ENCODE results near the gene DMD.
"Not testable (repeated sequence)": the region's sequence is repeated elsewhere in the genome, so short reads cannot be mapped to it uniquely, and the experiment has no call there.

Gene DMD

DNA sequence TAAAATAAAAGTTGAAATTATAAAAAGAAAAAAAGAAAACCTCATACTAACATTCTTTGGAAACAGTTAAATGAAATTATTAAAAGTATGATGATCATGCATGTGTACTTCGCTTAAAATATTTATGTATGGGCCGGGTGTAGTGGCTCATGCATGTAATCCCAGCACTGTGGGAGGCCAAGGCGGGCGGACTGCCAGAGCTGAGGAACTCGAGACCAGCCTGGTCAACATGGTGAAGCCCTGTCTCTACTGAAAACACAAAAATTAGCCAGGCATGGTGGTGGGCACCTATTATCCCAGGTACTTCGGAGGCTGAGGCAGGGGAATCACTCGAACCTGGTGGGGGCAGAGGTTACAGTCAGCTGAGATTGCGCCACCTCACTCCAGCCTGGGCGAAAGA, 1187.3 kb downstream of the DMD start:
- H2AFZ ChIP-seq (ENCODE audit: low read depth, low read length) = no peak overlapping the region
- H3K4me3 ChIP-seq (ENCODE audit: low read length) = no peak overlapping the region
- no peaks in the 10 kb centered on the region for H3K9me3 ChIP-seq (ENCODE audit: low read length)
- H3K4me1 ChIP-seq (ENCODE audit: insufficient read depth, low read length) = no peaks in the 10 kb centered on the region
- no peaks in the 10 kb centered on the region for H3K36me3 ChIP-seq (ENCODE audit: insufficient read depth, low read length)
- H3K27me3 ChIP-seq (ENCODE audit: insufficient read depth, low read length) = no peaks in the 10 kb centered on the region

DNA sequence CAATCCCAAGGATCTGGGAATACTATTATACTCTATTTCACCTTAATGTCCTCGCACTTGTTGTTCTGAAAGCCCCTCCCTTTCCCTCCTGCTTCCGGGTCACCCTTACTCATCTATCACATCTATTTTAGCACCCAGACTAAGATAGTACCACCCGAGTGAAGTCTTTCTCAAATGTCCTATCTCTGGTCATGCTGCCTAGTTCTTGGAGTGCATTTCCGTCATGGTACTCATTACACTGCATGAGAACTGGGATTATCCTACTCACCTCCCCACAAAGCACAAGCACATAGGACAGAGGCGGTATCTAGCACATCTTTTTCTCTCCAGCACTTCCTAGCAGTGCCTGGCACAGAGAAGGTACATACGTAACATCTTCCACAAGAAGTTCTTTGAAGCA, 1195.2 kb downstream of the DMD start:
- H3K9me3 ChIP-seq (ENCODE audit: low read length) = no peaks in the 10 kb centered on the region
- no peaks in the 10 kb centered on the region for H3K27me3 ChIP-seq (ENCODE audit: insufficient read depth, low read length)
- H3K4me3 ChIP-seq (ENCODE audit: low read length) = no peak overlapping the region
- H3K36me3 ChIP-seq (ENCODE audit: insufficient read depth, low read length) = no peaks in the 10 kb centered on the region
- no peaks in the 10 kb centered on the region for H3K4me1 ChIP-seq (ENCODE audit: insufficient read depth, low read length)
- H2AFZ ChIP-seq (ENCODE audit: low read depth, low read length) = no peak overlapping the region

DNA sequence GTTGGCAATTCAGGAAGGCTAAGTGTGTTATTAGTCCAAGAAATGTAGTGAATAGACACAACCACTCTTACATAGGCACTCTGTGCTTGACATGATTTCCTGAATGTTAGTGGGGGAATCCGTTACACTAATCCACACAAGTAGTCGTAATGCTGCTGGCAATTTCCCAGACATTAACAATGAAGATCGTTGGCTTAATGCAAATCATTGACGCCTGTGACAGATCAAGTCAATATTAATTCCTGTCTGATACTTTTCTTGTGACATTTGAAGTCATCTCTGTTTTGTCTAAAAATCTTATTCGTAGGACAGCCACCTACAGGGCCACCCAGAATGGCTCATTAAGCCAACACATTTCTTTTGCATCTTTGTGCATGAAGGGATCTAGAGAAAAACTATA, 1200.4 kb downstream of the DMD start:
- no peaks in the 10 kb centered on the region for H3K4me1 ChIP-seq (ENCODE audit: insufficient read depth, low read length)
- no peak overlapping the region for H2AFZ ChIP-seq (ENCODE audit: low read depth, low read length)
- no peaks in the 10 kb centered on the region for H3K9me3 ChIP-seq (ENCODE audit: low read length)
- no peaks in the 10 kb centered on the region for H3K27me3 ChIP-seq (ENCODE audit: insufficient read depth, low read length)
- no peaks in the 10 kb centered on the region for H3K36me3 ChIP-seq (ENCODE audit: insufficient read depth, low read length)
- H3K4me3 ChIP-seq (ENCODE audit: low read length) = no peak overlapping the region

DNA sequence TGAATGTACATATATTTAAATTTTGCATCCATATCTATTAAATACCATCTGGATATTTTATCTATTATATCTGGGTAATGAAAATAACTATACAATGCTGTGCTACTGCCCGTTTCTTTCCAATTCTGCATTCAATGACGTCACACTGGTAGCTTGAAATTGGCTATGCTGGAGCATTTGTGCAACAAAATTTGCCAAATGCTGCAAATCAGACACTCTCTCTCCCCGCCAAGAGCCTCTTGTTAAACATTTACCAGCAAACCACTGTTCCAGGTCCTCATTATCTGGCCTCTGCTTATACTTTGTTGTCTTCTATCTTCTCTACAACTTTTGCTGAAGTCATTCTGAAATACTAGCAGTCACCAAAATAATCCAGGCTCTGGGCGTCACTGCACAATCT, 1201.1 kb downstream of the DMD start:
- no peak overlapping the region for H2AFZ ChIP-seq (ENCODE audit: low read depth, low read length)
- H3K4me3 ChIP-seq (ENCODE audit: low read length) = no peak overlapping the region
- H3K27me3 ChIP-seq (ENCODE audit: insufficient read depth, low read length) = no peaks in the 10 kb centered on the region
- H3K4me1 ChIP-seq (ENCODE audit: insufficient read depth, low read length) = no peaks in the 10 kb centered on the region
- no peaks in the 10 kb centered on the region for H3K9me3 ChIP-seq (ENCODE audit: low read length)
- H3K36me3 ChIP-seq (ENCODE audit: insufficient read depth, low read length) = no peaks in the 10 kb centered on the region

DNA sequence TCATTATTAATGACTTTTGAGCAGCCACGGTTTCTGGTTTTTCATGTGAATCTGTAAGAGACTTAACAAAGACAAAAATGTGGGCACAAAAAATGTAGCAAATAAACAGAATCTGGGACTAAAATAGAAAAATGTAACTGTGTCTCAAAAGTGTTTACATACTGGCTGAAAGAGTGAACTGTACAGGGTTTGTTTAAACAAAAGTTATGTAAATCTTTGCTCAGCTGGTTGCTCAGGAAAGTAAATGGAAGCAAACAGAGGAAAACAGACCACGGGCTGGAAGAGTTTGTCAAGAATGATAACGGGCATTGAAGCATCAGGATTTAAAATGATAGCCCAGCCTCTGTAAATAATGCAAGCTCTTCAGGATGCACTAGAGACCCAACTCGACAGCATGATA, 1217.7 kb downstream of the DMD start:
- Histone ChIP-seq H3K27me3 (ENCODE audit: insufficient read depth, low read length) (no peaks in the 10 kb centered on the region), H3K4me3 (ENCODE audit: low read length) (no peak overlapping the region), H3K4me1 (ENCODE audit: insufficient read depth, low read length) (no peaks in the 10 kb centered on the region), H2AFZ (ENCODE audit: low read depth, low read length) (no peak overlapping the region), H3K9me3 (ENCODE audit: low read length) (no peaks in the 10 kb centered on the region), H3K36me3 (ENCODE audit: insufficient read depth, low read length) (no peaks in the 10 kb centered on the region)

DNA sequence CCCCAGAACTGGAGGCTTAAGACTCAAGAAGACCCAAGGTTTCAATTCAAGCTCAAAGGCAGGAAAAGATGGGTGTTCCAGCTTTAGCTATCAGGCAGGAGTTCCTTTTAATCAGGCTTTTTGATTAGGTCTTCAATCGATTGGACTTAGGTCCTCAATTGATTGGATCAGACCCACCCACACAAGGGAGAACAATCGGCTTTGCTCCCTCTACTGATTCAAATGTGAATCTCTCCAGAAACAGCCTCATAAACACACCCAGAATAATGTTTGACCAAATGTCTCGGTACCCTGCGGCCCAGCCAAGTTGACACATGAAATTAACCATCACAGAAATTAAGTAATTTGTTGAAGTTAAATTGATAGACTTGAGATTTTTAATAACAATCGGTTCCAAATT, 1222.4 kb downstream of the DMD start:
- Histone ChIP-seq H3K9me3 (ENCODE audit: low read length) (no peaks in the 10 kb centered on the region), H3K27me3 (ENCODE audit: insufficient read depth, low read length) (no peaks in the 10 kb centered on the region), H3K36me3 (ENCODE audit: insufficient read depth, low read length) (no peaks in the 10 kb centered on the region), H3K4me1 (ENCODE audit: insufficient read depth, low read length) (no peaks in the 10 kb centered on the region), H3K4me3 (ENCODE audit: low read length) (no peak overlapping the region), H2AFZ (ENCODE audit: low read depth, low read length) (no peak overlapping the region)

DNA sequence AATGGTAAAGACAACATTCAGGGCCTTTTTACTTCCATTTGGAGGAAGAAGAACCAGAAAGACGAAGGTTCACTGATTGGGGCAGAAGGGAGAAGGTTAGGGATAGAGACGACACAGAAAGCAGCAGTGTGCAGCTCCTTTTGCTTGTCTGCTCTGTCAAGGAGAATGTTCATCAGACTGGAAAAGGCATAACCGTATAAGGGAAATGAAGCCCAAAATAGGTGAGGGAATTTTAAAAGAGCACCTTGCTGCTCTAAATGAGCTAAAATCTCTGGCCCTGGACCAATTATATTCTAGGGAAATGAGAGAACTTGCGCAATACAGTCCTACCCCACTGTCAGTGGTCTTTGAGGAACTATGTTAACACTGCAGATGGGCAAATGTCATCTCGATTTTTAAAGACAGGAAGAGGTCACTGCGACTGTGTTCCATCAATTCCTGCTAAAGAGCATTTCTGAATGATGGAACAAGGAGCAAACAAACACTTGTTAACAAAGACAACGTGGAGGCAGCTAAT, 1229.7 kb downstream of the DMD start:
- no peak overlapping the region for H3K4me3 ChIP-seq (ENCODE audit: low read length)
- no peaks in the 10 kb centered on the region for H3K27me3 ChIP-seq (ENCODE audit: insufficient read depth, low read length)
- H3K9me3 ChIP-seq (ENCODE audit: low read length) = no peaks in the 10 kb centered on the region
- no peak overlapping the region for H2AFZ ChIP-seq (ENCODE audit: low read depth, low read length)
- no peaks in the 10 kb centered on the region for H3K36me3 ChIP-seq (ENCODE audit: insufficient read depth, low read length)
- H3K4me1 ChIP-seq (ENCODE audit: insufficient read depth, low read length) = peaks cover 2% of the 10 kb centered on the region

DNA sequence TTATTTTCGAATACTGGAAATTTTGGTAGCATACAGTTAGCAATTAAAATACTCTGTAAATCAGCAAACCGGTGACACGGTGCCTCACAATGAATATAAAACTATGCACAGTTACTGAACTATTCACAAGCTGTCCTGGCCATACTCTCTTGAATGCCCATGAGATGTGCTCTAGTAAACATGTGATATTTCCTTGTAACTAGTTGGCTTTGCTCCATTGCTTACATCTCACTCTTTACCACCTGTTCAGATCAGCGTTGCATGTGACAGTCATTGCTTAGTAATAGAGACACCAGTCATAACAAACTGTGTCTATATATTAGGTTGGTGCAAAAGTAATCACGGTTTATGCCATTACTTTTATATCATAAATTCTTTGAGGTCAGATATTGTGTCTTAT, 1241.6 kb downstream of the DMD start:
- Histone ChIP-seq H3K9me3 (ENCODE audit: low read length) (no peaks in the 10 kb centered on the region), H2AFZ (ENCODE audit: low read depth, low read length) (no peak overlapping the region), H3K36me3 (ENCODE audit: insufficient read depth, low read length) (no peaks in the 10 kb centered on the region), H3K4me1 (ENCODE audit: insufficient read depth, low read length) (peaks cover 5% of the 10 kb centered on the region), H3K4me3 (ENCODE audit: low read length) (no peak overlapping the region), H3K27me3 (ENCODE audit: insufficient read depth, low read length) (no peaks in the 10 kb centered on the region)

DNA sequence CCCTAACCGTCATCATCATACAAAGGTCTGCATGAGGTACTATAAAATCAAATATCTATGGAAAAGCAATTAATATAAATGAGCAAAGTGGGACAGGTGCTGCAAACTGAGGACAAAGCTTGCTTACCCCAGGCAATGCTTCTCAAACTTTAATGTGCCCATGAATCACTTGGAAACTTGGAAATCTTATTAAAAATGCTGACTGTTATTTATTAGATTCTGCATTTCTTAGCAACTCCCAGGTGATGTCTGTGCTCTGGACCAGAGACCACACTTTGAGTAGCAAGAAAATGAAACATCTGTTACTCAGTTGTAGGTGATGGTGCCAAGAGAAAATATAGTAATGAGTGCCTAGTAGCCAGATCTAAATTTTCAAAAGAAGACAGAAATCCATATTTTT, 1249.1 kb downstream of the DMD start:
- H3K9me3 ChIP-seq (ENCODE audit: low read length) = no peaks in the 10 kb centered on the region

DNA sequence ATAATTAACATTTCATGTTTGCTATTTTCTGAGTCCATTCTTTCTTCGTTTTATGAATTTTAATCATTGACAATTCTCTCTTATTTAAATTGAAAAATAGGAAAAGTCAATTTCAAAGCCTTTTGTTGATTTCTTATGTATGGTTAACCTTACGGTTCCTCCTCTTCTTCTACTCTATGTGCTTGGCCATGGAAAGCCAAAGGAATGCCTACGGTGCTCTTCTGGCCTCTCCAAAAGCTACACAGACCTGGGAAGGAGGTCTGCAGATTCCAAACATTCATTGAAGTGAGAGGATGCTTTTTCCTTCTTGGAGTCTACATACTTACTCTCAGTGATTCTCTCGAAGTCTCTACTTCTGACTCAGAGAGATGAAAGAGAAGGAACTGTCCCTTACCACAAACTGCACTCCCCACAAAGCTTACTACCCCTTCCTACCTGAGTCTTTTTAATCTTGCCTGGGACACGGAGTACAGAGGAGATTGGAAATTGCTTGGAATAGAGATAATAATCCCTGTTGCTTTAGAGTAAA, 1276.4 kb downstream of the DMD start:
- H3K4me3 ChIP-seq (ENCODE audit: low read length) = no peak overlapping the region

More for the DNA sequence above, 1249.1 kb downstream of the DMD start:
- Histone ChIP-seq H3K36me3 (ENCODE audit: insufficient read depth, low read length) (no peaks in the 10 kb centered on the region), H3K4me1 (ENCODE audit: insufficient read depth, low read length) (no peaks in the 10 kb centered on the region), H3K4me3 (ENCODE audit: low read length) (no peak overlapping the region), H3K27me3 (ENCODE audit: insufficient read depth, low read length) (no peaks in the 10 kb centered on the region), H2AFZ (ENCODE audit: low read depth, low read length) (no peak overlapping the region)

DNA sequence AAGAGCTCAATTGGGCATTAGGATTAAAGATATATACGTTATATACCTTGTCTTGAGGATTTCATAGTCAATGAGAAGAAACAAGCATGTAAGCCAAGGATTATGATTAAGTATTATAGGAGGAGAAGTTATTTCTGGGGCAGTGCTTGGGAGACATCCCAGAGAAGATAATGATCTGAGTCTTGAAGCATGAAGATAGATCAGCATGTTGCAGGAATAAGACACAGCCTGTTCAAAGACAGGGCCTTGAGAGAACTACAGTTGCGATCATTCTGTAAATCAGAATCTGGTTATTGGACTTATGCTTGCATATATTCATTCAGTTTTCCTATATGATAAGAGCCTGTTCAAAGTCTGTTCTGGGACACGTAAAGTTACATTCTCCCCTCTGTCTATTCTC, 1277.3 kb downstream of the DMD start:
- no peaks in the 10 kb centered on the region for H3K9me3 ChIP-seq (ENCODE audit: low read length)
- H3K4me1 ChIP-seq (ENCODE audit: insufficient read depth, low read length) = no peaks in the 10 kb centered on the region
- H3K4me3 ChIP-seq (ENCODE audit: low read length) = no peak overlapping the region
- no peaks in the 10 kb centered on the region for H3K27me3 ChIP-seq (ENCODE audit: insufficient read depth, low read length)
- no peaks in the 10 kb centered on the region for H3K36me3 ChIP-seq (ENCODE audit: insufficient read depth, low read length)
- no peak overlapping the region for H2AFZ ChIP-seq (ENCODE audit: low read depth, low read length)

More for the DNA sequence above, 1276.4 kb downstream of the DMD start:
- no peaks in the 10 kb centered on the region for H3K36me3 ChIP-seq (ENCODE audit: insufficient read depth, low read length)
- no peaks in the 10 kb centered on the region for H3K4me1 ChIP-seq (ENCODE audit: insufficient read depth, low read length)
- H2AFZ ChIP-seq (ENCODE audit: low read depth, low read length) = no peak overlapping the region
- H3K27me3 ChIP-seq (ENCODE audit: insufficient read depth, low read length) = no peaks in the 10 kb centered on the region
- H3K9me3 ChIP-seq (ENCODE audit: low read length) = no peaks in the 10 kb centered on the region

DNA sequence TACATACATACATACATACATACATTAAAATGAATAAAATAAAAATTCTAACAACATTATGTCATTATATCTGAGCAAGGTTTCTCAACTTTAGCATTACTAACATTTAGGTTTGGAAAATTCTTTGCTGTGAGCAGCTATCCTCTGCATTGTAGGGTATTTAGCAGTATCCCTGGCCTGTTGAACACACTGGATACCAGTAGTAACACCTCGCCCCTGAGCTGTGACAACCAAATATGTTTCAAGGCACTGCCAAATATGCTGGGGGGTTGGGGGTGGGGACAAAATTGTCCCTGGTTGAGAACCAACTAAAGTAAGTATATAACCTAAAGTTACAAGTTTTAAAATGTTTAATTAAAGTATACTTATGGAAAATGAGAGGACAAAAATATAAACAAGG, 1278.6 kb downstream of the DMD start:
- no peaks in the 10 kb centered on the region for H3K36me3 ChIP-seq (ENCODE audit: insufficient read depth, low read length)
- no peak overlapping the region for H3K4me3 ChIP-seq (ENCODE audit: low read length)
- H3K27me3 ChIP-seq (ENCODE audit: insufficient read depth, low read length) = no peaks in the 10 kb centered on the region
- no peaks in the 10 kb centered on the region for H3K9me3 ChIP-seq (ENCODE audit: low read length)
- H3K4me1 ChIP-seq (ENCODE audit: insufficient read depth, low read length) = no peaks in the 10 kb centered on the region
- no peak overlapping the region for H2AFZ ChIP-seq (ENCODE audit: low read depth, low read length)

DNA sequence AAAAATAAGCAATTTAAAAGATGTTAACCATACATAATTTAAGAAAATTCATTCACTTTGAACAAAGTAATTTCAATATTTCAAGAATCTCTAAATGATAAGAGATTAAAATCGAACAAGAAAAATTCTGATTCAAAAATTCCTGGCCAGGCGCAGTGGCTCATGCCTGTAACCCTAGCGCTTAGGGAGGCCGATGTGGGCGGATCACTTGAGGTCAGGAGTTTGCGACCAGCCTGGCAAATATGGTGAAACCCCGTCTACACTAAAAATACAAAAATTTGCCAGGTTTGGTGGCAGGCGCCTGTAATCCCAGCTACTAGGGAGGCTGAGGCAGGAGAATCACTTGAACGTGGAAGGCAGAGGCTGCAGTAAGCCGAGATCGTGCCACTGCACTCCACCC, 1279.0 kb downstream of the DMD start:
- H3K9me3 ChIP-seq (ENCODE audit: low read length); H2AFZ ChIP-seq (ENCODE audit: low read depth, low read length); H3K4me1 ChIP-seq (ENCODE audit: insufficient read depth, low read length): not testable (repeated sequence)

DNA sequence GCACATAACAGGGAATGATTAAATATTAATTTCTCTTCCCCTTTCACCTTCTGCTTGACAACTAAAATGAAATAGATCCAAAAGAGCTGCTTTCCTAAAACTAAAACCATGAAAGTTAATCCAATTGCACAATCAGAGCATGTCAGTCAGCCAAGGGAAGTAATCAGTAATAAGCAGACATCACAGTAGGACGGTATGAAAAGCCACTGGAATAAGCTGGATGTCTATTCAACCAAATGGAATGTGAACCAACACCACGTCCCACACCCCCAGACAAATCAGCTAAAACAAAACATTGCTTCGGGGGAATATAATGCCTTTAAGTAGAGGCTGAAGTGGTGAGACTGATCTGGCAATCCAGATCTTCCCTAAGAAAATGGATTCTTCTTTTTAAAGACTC, 1280.1 kb downstream of the DMD start:
- Histone ChIP-seq H3K36me3 (ENCODE audit: insufficient read depth, low read length) (no peaks in the 10 kb centered on the region), H2AFZ (ENCODE audit: low read depth, low read length) (no peak overlapping the region), H3K9me3 (ENCODE audit: low read length) (no peaks in the 10 kb centered on the region), H3K27me3 (ENCODE audit: insufficient read depth, low read length) (no peaks in the 10 kb centered on the region), H3K4me3 (ENCODE audit: low read length) (no peak overlapping the region), H3K4me1 (ENCODE audit: insufficient read depth, low read length) (no peaks in the 10 kb centered on the region)

More for the DNA sequence above, 1279.0 kb downstream of the DMD start:
- not testable (repeated sequence) for H3K36me3 ChIP-seq (ENCODE audit: insufficient read depth, low read length); H3K4me3 ChIP-seq (ENCODE audit: low read length); H3K27me3 ChIP-seq (ENCODE audit: insufficient read depth, low read length)
